Fibroblast of lung (primary cell): ENCODE data around the gene DRGX. TPM values are rescaled to one million over a fixed set of nuclear protein-coding genes. Genes with fewer than 3 reads are reported as not detected.
A peak's percentile ranks its signal among the peaks of the same experiment; 100 is the strongest.

ENCODE experiments used
- DNase-seq, 2 donors: peaks; one replicate each; pipeline versions ENCODE4 v3.0.0 to v3.0.0-alpha.2; 2010; ENCODE audit warnings: low read depth in 2 of 2
- H2AFZ ChIP-seq: 2 replicates; pipeline ENCODE4 v1.5.1; 2012; ENCODE audit warnings: low read length, control low read depth, inconsistent platforms
- H3K27ac ChIP-seq: 2 replicates; pipeline ENCODE4 v1.5.1; 2011; ENCODE audit warnings: low read length, control low read depth; ENCODE audit not compliant: insufficient read depth
- H3K27me3 ChIP-seq: 2 replicates; pipeline ENCODE4 v1.5.1; 2011; ENCODE audit warnings: mild to moderate bottlenecking, low read length; ENCODE audit not compliant: control insufficient read depth, insufficient read depth
- H3K36me3 ChIP-seq: 2 replicates; pipeline ENCODE4 v1.5.1; 2011; ENCODE audit warnings: low read length; ENCODE audit not compliant: control insufficient read depth, insufficient read depth
- H3K4me1 ChIP-seq: 2 replicates; pipeline ENCODE4 v1.5.1; 2011; ENCODE audit warnings: low read length; ENCODE audit not compliant: control insufficient read depth, insufficient read depth; ENCODE audit errors: extremely low read depth
- H3K4me2 ChIP-seq: 2 replicates; pipeline ENCODE4 v1.5.1; 2011; ENCODE audit warnings: low read length, control low read depth; ENCODE audit not compliant: insufficient read depth; ENCODE audit errors: extremely low read depth
- H3K4me3 ChIP-seq, 4 experiments: fragments of 200-600 bp in 1 of 4; sonication (generic) in 1 of 4; replicated peaks in 1 of 4; 2 replicates each; pipeline ENCODE4 v1.5.1; 2011 to 2016; ENCODE audit warnings: low read length in 4 of 4, low read depth in 3 of 4, mild to moderate bottlenecking in 3 of 4, control low read depth in 2 of 4, inconsistent platforms in 1 of 4, mixed read lengths in 1 of 4; ENCODE audit not compliant: insufficient read depth in 1 of 4; ENCODE audit errors: control extremely low read depth in 1 of 4
- H3K79me2 ChIP-seq: 2 replicates; pipeline ENCODE4 v1.5.1; 2012; ENCODE audit warnings: mild to moderate bottlenecking, low read length, inconsistent platforms; ENCODE audit not compliant: control insufficient read depth, insufficient read depth
- H3K9ac ChIP-seq: 2 replicates; pipeline ENCODE4 v1.5.1; 2011; ENCODE audit warnings: mild to moderate bottlenecking, low read length, control low read depth; ENCODE audit not compliant: insufficient read depth
- H3K9me3 ChIP-seq: 2 replicates; pipeline ENCODE4 v1.5.1; 2012; ENCODE audit warnings: low read depth, low read length; ENCODE audit not compliant: control insufficient read depth, insufficient read depth
- H4K20me1 ChIP-seq: 2 replicates; pipeline ENCODE4 v1.5.1; 2011; ENCODE audit warnings: low read length; ENCODE audit not compliant: control insufficient read depth, insufficient read depth; ENCODE audit errors: extremely low read depth
- EZH2 ChIP-seq: IDR thresholded peaks from 2 replicates; pipeline ENCODE4 v1.5.1; 2012; ENCODE audit warnings: low read length, control low read depth, mild to moderate bottlenecking; ENCODE audit errors: missing control alignments
- polyA plus RNA-seq, 2 donors: library from polyadenylated mRNA; depleted of rRNA in 1 of 2; stranded (reverse) in 1 of 2; unstranded in 1 of 2; fragments of >200 nt; gene quantifications; 2 replicates each; pipeline ENCODE4 v1.2.1, GENCODE V29; 2011 to 2012; ENCODE audit warnings: missing spikeins in 1 of 2
- total RNA-seq: library from RNA; depleted of rRNA; stranded (reverse); fragments of >200 nt; gene quantifications from 2 replicates; pipeline ENCODE4 v1.2.1, GENCODE V29; 2014
- TF ChIP-seq, protein P1 (sequence below), 2 donors: IDR thresholded peaks in 1 of 2; conservative IDR thresholded peaks in 1 of 2; 1 replicate in 1 of 2; 2 replicates in 1 of 2; pipeline ENCODE4 v1.5.1; 2011 to 2012; ENCODE audit warnings: low read length in 2 of 2, control low read depth in 1 of 2, inconsistent platforms in 1 of 2, low read depth in 1 of 2, mild to moderate bottlenecking in 1 of 2

Gene DRGX
- total and polyA plus RNA-seq, 2 donors (not counting 1 experiment from before 2014, with no cell fraction given) = 0.11 TPM; not detected in 1

DNA sequence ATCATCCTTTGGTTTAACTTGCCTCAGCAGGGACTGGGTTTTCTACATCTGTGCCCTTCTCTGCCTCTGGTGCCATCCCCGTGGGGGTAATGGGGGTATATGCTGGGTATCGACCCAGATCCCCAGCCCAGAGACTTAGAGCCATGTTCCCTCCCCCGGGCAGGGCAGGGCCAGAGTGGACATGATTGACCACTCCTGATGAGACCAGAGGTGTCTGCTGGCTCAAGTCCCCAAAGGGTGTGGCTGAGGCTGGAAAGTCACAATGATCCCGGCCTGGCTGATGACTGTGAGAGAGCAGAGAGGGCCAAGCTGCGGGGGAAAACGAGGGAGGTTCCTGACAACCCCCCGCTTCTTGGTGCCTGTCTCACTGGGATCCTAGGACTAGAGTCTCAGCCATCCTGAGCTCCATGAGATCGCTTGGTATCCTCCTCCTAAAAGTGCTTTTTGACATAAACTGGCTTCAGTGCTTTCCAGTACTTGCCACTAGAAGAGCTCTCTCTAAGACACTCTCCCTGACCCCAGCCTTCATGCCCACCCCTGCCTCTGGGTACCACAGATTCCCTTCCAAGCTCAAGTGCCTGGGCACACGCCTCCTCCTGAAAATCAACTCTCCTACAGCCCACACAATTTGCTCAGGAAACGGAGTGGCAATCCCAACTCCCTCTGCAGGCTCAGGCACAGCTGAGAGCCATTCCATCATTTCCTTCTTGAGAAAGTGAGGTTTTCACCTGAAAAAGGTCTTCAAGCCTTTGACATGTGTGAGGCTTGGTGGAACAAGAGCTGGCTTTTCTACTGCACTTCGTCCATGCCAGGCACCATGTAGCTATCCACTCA is 33.9 kb downstream of the DRGX start:
- no peak for DNase-seq
- Histone ChIP-seq H3K36me3 (no peaks in the 10 kb centered on the region), H3K9ac (no peak overlapping the region), H4K20me1 (no peaks in the 10 kb centered on the region), H2AFZ (no peak overlapping the region), H3K27ac (no peak overlapping the region), H3K4me3 (no peak overlapping the region), H3K27me3 (no peaks in the 10 kb centered on the region), H3K4me2 (no peak overlapping the region), H3K79me2 (no peaks in the 10 kb centered on the region), H3K9me3 (no peaks in the 10 kb centered on the region), H3K4me1 (no peaks in the 10 kb centered on the region)
- TF ChIP-seq, protein P1, sequence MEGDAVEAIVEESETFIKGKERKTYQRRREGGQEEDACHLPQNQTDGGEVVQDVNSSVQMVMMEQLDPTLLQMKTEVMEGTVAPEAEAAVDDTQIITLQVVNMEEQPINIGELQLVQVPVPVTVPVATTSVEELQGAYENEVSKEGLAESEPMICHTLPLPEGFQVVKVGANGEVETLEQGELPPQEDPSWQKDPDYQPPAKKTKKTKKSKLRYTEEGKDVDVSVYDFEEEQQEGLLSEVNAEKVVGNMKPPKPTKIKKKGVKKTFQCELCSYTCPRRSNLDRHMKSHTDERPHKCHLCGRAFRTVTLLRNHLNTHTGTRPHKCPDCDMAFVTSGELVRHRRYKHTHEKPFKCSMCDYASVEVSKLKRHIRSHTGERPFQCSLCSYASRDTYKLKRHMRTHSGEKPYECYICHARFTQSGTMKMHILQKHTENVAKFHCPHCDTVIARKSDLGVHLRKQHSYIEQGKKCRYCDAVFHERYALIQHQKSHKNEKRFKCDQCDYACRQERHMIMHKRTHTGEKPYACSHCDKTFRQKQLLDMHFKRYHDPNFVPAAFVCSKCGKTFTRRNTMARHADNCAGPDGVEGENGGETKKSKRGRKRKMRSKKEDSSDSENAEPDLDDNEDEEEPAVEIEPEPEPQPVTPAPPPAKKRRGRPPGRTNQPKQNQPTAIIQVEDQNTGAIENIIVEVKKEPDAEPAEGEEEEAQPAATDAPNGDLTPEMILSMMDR (conservative IDR thresholded peaks at IDR 0.05 in 1 of 2, IDR thresholded peaks at IDR 0.05 in 1 of 2; ENCODE audit: low read depth in 1 of 2, low read length in 2 of 2) = no peak
- no peak for TF ChIP-seq EZH2

DNA sequence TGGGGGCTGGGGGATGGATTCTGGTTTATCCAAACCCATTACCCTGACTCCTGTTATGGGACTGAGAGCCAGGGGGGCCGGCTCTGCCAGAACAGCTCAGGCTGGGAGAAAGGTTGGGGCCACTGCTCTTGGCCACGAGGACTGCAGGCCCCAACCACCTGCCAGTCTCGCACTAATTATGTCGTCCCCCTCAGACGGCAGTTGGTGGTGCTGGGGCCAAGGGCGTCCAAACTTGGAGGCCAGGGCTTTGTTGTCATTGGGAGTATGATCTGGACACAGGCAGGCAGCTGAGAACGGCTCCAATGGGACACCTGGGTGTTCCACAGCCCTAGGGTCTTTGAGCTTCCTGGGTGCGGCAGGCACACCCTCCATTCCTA is 34.7 kb downstream of the DRGX start:
- Histone ChIP-seq H3K4me1 (no peaks in the 10 kb centered on the region), H3K79me2 (no peaks in the 10 kb centered on the region), H3K36me3 (no peaks in the 10 kb centered on the region), H3K4me3 (no peak overlapping the region), H3K4me2 (no peak overlapping the region), H2AFZ (no peak overlapping the region), H3K9me3 (no peaks in the 10 kb centered on the region), H3K27me3 (no peaks in the 10 kb centered on the region), H3K27ac (no peak overlapping the region), H3K9ac (no peak overlapping the region), H4K20me1 (no peaks in the 10 kb centered on the region)
- no peak for DNase-seq
- TF ChIP-seq, protein P1 (conservative IDR thresholded peaks at IDR 0.05 in 1 of 2, IDR thresholded peaks at IDR 0.05 in 1 of 2; ENCODE audit: low read depth in 1 of 2, low read length in 2 of 2) = no peak
- no peak for TF ChIP-seq EZH2

DNA sequence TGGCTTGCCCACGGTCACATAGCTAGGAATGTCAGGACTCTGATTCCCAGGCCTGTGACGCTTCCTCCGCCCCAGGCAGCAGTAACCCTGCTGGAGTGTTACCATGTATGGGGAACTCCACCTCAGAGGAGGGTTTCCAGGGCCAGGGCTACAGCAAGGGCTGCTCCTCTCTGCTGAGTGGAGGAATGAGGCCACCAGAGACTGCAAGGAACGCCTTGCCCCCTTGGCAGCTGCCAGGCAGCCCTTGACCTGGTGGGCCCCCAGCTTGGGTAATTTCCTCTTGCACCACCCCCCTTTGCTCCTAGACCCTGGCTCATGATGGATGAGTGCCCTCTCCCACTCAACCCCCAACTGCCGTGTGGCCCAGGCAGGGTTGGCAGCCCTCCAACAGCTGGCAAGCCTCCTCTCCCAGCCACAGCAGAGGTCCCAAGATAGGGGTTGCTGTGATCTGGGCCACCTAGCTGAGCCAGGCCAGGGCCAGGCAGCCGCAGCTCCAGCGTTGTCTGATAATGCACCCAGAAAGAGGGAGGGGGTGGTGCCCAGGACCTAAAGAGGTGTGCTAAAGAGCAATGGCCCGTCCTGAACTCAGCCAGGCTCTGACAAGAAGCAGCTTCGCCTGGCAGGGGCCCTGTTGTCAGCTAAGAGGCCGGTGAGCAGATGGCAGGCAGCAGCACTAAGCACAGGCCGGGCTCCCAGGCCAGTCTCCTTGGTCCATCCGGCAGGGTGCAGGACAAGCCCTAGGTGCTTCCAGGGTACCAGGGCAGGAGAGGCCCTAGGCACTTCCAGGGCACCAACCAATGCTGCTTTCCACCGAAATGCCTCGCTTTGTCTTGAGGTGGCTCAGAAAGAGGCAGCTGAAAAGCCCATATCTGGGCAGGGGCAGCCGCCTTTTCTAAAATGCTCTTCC is 35.4 kb downstream of the DRGX start:
- Histone ChIP-seq H3K79me2 (no peaks in the 10 kb centered on the region), H3K27me3 (no peaks in the 10 kb centered on the region), H2AFZ (peak overlapping the region; percentile 11), H3K9ac (no peak overlapping the region), H3K36me3 (no peaks in the 10 kb centered on the region), H3K9me3 (no peaks in the 10 kb centered on the region), H3K4me1 (no peaks in the 10 kb centered on the region), H4K20me1 (no peaks in the 10 kb centered on the region), H3K27ac (no peak overlapping the region), H3K4me3 (no peak overlapping the region), H3K4me2 (no peak overlapping the region)
- no peak for TF ChIP-seq EZH2
- TF ChIP-seq, protein P1 (conservative IDR thresholded peaks at IDR 0.05 in 1 of 2, IDR thresholded peaks at IDR 0.05 in 1 of 2; ENCODE audit: low read depth in 1 of 2, low read length in 2 of 2) = no peak
- no peak for DNase-seq
